Testis (tissue), 3 donors: ENCODE data around the gene METAP2. TPM values are rescaled to one million over a fixed set of nuclear protein-coding genes. Genes with fewer than 3 reads are reported as not detected.

ENCODE experiments used
- DNase-seq: peaks from one replicate; pipeline ENCODE4 v3.0.0-alpha.2; 2019
- H3K27ac ChIP-seq, 2 donors: fragments of 200-600 bp; sonication (generic); one replicate each; pipeline ENCODE4 v1.5.1; 2019
- H3K27me3 ChIP-seq: fragments of 200-600 bp; sonication (generic); one replicate; pipeline ENCODE4 v1.5.1; 2019
- H3K36me3 ChIP-seq: fragments of 200-600 bp; sonication (generic); one replicate; pipeline ENCODE4 v1.5.1; 2017; ENCODE audit warnings: low read depth; ENCODE audit errors: missing control alignments
- H3K4me1 ChIP-seq: fragments of 200-600 bp; sonication (generic); one replicate; pipeline ENCODE4 v1.5.1; 2019
- H3K4me3 ChIP-seq, 2 donors: fragments of 200-600 bp; sonication (generic); one replicate each; pipeline ENCODE4 v1.5.1; 2017 to 2019
- H3K9me3 ChIP-seq: fragments of 200-600 bp; sonication (generic); one replicate; pipeline ENCODE4 v1.5.1; 2017
- CTCF ChIP-seq, 3 experiments: fragments of 450-650 bp in 2 of 3; fragments of 200-600 bp in 1 of 3; sonication (generic) in 1 of 3; IDR thresholded peaks; one replicate each; pipeline ENCODE4 v1.5.1; 2016 to 2019; ENCODE audit warnings: antibody characterized with exemption in 3 of 3, mild to moderate bottlenecking in 2 of 3, moderate library complexity in 1 of 3
- POLR2A ChIP-seq: fragments of 450-650 bp; IDR thresholded peaks from one replicate; pipeline ENCODE4 v1.6.1; 2017; ENCODE audit warnings: antibody characterized with exemption, mild to moderate bottlenecking, moderate library complexity
- WGBS, 2 donors: methylation state at CpG; one replicate each; pipeline ENCODE4 v1.1.5; 2018; 5-methylcytosine and 5-hydroxymethylcytosine counted together
- intact Hi-C: fragments of 100-400 bp; cut with DNase I; formaldehyde crosslinking; loops from one replicate; pipeline ENCODE4 v1.15.1; 2023; ENCODE audit warnings: low total_unique reads
- polyA plus RNA-seq: library from polyadenylated mRNA; stranded (reverse); fragments of 350-450 nt; fragmentation: Illumina TruSeq; extraction: RNeasy Lipid Tissue Mini Kit (QIAGEN cat#74804); gene quantifications from one replicate; pipeline ENCODE4 v1.2.3, GENCODE V29; 2014; ENCODE audit warnings: low read depth, low replicate concordance; ENCODE audit not compliant: insufficient read depth
- total RNA-seq, 2 donors: library from RNA; depleted of rRNA; stranded (reverse); fragments of >200 nt; gene quantifications; one replicate each; pipeline ENCODE4 v1.2.3, GENCODE V29; 2016

The METAP2 gene
- total and polyA plus RNA-seq, 3 donors from 2014 or later: 73.2 to 86.1 (median 83.1) TPM

DNA sequence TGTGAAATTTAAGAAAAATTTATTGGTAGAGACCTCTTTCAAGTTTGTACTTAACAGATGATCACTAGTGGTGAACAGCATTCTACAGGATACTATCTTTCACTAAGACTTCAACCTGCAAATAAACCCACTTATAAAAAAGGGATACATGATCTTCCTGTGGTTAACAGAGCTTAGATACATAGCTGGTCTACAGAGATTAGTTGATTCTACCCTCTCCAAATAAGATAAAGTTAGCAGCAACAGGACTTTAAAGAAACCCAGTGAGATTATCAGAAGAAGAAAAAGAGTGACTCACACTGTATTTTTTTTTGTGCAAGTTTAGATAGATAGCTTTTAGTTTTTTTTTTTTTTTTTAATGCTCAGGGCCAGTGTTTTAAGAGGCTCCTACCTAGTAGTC is 42.8 kb downstream of the METAP2 start:
- no peaks in the 10 kb centered on the region for H3K36me3 ChIP-seq
- TF ChIP-seq CTCF (IDR thresholded peaks at IDR 0.05): no peak
- TF ChIP-seq POLR2A: no peak
- intact Hi-C loops: no loop called here
- no peaks in the 10 kb centered on the region for H3K9me3 ChIP-seq
- no peak overlapping the region for H3K4me3 ChIP-seq
- H3K4me1 ChIP-seq: no peaks in the 10 kb centered on the region
- DNase-seq: no peak
- H3K27ac ChIP-seq: no peak overlapping the region
- no peaks in the 10 kb centered on the region for H3K27me3 ChIP-seq

- no peak overlapping the region for H3K4me3 ChIP-seq
- intact Hi-C loops: no loop called here
- no peaks in the 10 kb centered on the region for H3K27me3 ChIP-seq
- H3K36me3 ChIP-seq: no peaks in the 10 kb centered on the region
- no peaks in the 10 kb centered on the region for H3K4me1 ChIP-seq
- H3K9me3 ChIP-seq: no peaks in the 10 kb centered on the region
- no peak overlapping the region for H3K27ac ChIP-seq
- DNase-seq: no peak
- TF ChIP-seq POLR2A (no peak), CTCF (IDR thresholded peaks at IDR 0.05) (no peak)
Observed at GRCh38 chr12:95517246-95517645, 43.3 kb downstream of the METAP2 start.

DNA sequence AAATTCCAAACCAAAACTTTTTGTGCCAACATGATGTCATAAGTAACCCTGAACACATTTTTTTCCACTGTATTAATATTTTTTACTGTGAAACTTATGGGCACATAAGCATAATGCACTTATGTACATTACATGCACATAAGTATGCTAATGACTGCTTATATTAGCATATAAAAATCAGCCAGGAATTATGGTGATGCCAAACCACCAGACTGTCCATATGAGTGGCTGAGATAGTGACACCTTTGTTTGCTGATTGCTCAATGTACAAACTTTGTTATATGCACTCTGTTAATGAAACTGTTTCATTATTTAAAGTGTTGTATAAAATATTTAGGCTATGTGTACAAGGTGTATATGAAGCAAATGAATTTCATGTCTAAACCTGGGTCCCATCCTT is 45.0 kb downstream of the METAP2 start:
- intact Hi-C loops: no loop called here
- Histone ChIP-seq H3K4me1 (no peaks in the 10 kb centered on the region), H3K9me3 (no peaks in the 10 kb centered on the region), H3K27me3 (no peaks in the 10 kb centered on the region), H3K4me3 (no peak overlapping the region), H3K27ac (no peak overlapping the region), H3K36me3 (no peaks in the 10 kb centered on the region)
- TF ChIP-seq CTCF (IDR thresholded peaks at IDR 0.05) (no peak), POLR2A (no peak)
- no peak for DNase-seq

GRCh38 chr12:95520816-95521215 is 46.9 kb downstream of the METAP2 start:
- Histone ChIP-seq H3K27me3 (no peaks in the 10 kb centered on the region), H3K27ac (no peak overlapping the region), H3K4me3 (no peak overlapping the region), H3K4me1 (no peaks in the 10 kb centered on the region), H3K36me3 (no peaks in the 10 kb centered on the region), H3K9me3 (no peaks in the 10 kb centered on the region)
- no peak for DNase-seq
- no peak for TF ChIP-seq CTCF (IDR thresholded peaks at IDR 0.05)
- no peak for TF ChIP-seq POLR2A
- intact Hi-C loops: no loop called here
- 87 to 89% methylated on average over 6 of the region's 6 CpGs for WGBS, 2 donors

DNA sequence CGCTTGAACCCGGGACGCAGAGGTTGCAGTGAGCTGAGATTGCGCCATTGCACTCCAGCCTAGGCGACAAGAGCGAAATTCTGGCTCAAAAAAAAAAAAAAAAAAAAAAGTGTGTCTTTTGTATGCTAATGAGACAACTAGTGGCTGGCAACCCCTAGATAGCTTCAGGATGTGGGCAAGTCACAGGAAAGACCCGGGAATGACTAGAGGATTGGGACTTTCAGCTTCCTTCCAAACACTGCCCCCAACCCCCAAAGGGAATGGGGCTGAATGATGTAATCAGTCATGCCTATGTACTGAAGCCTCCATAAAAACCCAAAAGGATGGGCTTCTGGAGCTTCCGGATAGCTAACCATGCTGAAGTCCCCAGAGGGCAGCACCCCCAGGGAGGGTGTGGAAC is 48.7 kb downstream of the METAP2 start:
- DNase-seq: no peak
- no peaks in the 10 kb centered on the region for H3K36me3 ChIP-seq
- H3K27me3 ChIP-seq: no peaks in the 10 kb centered on the region
- intact Hi-C loops: no loop called here
- 91 to 92% methylated on average over 8 of the region's 8 CpGs for WGBS, 2 donors
- no peaks in the 10 kb centered on the region for H3K4me1 ChIP-seq
- no peak overlapping the region for H3K27ac ChIP-seq
- no peaks in the 10 kb centered on the region for H3K9me3 ChIP-seq
- no peak overlapping the region for H3K4me3 ChIP-seq
- TF ChIP-seq POLR2A (no peak), CTCF (IDR thresholded peaks at IDR 0.05) (no peak)
